ENCODE results near the gene KDM4B. TPM values are rescaled to one million over a fixed set of nuclear protein-coding genes. Genes with fewer than 3 reads are reported as not detected.

The KDM4B gene
- total RNA-seq, 1 experiment from 2014 or later: 43.7 TPM

DNA sequence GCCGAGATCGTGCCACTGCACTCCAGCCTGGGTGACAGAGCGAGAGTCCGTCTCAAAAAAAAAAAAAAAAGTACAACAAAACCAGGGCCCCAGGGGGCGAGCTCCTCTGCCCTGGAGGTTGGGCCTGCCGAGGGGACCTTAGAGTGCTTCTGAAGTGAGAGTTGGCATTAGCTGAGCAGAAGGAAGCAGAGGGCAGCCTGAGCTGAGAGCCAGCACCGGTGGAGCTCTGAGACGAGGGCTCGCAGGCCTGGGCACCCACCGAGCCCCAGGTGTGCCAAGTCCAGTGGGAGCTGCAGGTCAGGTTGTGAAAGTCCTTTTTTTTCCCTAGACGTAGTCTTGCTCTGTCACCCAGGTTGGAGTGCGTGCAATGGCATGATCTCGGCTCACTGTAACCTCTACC is 46.0 kb downstream of the KDM4B start:
- Histone ChIP-seq H3K9me3 (ENCODE audit: control insufficient read depth, low read depth, low read length) (no peaks in the 10 kb centered on the region), H3K4me1 (ENCODE audit: insufficient read depth, low read length) (no peaks in the 10 kb centered on the region), H4K20me1 (ENCODE audit: control insufficient read depth, insufficient read depth, insufficient read length) (peaks cover 2% of the 10 kb centered on the region), H3K9ac (ENCODE audit: extremely low read depth, insufficient read length, low read length) (no peak overlapping the region), H4K5ac (ENCODE audit: insufficient read length, low read depth, low read length) (no peak overlapping the region), H3K23ac (ENCODE audit: insufficient read length, low read depth, low read length) (no peak overlapping the region), H4K91ac (ENCODE audit: insufficient read length, low read depth, low read length) (no peak overlapping the region), H2BK12ac (ENCODE audit: insufficient read length, low read depth, low read length) (no peak overlapping the region), H3K23me2 (ENCODE audit: insufficient read length, low read depth, low read length, poor library complexity, severe bottlenecking) (no peaks in the 10 kb centered on the region), H4K8ac (replicated peaks; ENCODE audit: insufficient read length, low read depth, low read length) (no peak overlapping the region), H2BK120ac (ENCODE audit: low read depth, low read length, poor library complexity, severe bottlenecking) (no peak overlapping the region), H3K27me3 (ENCODE audit: insufficient read depth, low read length) (no peaks in the 10 kb centered on the region), H3K4ac (ENCODE audit: low read depth, low read length) (no peak overlapping the region), H3K27ac (ENCODE audit: insufficient read length, low read depth, low read length) (no peak overlapping the region), H2BK5ac (ENCODE audit: insufficient read length, low read length) (no peak overlapping the region), H3T11ph (ENCODE audit: low read length) (no peak overlapping the region), H2BK20ac (ENCODE audit: low read depth, low read length, poor library complexity, severe bottlenecking) (no peak overlapping the region), H3K18ac (ENCODE audit: insufficient read length, low read depth, low read length) (no peak overlapping the region), H2BK15ac (ENCODE audit: low read depth, low read length) (no peak overlapping the region), H3K56ac (ENCODE audit: insufficient read length, low read depth, low read length) (no peak overlapping the region), H2AK5ac (ENCODE audit: insufficient read length, low read length) (no peak overlapping the region), H2AFZ (ENCODE audit: low read length) (no peak overlapping the region), H3K4me2 (ENCODE audit: insufficient read depth, insufficient read length, low read length) (no peak overlapping the region), H3K14ac (ENCODE audit: insufficient read depth, low read length) (no peak overlapping the region), H3K79me1 (ENCODE audit: insufficient read depth, low read depth, low read length, poor library complexity, severe bottlenecking) (peaks cover 5% of the 10 kb centered on the region), H3K79me2 (ENCODE audit: insufficient read depth, low read length) (peaks cover 4% of the 10 kb centered on the region; the same call in 1 of the 2 replicates)
- 0 out of 5 replicates have a peak, but pooled peaks cover 0 to 2% of the 10 kb centered on the region in 2 experiments for H3K9me3 Mint-ChIP-seq
- H3K36me3 Mint-ChIP-seq (ENCODE audit: insufficient read depth in 1 of 3, low read depth in 3 of 3): peaks cover 0 to 9% (median 5%) of the 10 kb centered on the region in 3 experiments; a peak in 3 of 7 replicates
- TF ChIP-seq, protein P1, sequence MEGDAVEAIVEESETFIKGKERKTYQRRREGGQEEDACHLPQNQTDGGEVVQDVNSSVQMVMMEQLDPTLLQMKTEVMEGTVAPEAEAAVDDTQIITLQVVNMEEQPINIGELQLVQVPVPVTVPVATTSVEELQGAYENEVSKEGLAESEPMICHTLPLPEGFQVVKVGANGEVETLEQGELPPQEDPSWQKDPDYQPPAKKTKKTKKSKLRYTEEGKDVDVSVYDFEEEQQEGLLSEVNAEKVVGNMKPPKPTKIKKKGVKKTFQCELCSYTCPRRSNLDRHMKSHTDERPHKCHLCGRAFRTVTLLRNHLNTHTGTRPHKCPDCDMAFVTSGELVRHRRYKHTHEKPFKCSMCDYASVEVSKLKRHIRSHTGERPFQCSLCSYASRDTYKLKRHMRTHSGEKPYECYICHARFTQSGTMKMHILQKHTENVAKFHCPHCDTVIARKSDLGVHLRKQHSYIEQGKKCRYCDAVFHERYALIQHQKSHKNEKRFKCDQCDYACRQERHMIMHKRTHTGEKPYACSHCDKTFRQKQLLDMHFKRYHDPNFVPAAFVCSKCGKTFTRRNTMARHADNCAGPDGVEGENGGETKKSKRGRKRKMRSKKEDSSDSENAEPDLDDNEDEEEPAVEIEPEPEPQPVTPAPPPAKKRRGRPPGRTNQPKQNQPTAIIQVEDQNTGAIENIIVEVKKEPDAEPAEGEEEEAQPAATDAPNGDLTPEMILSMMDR (conservative IDR thresholded peaks at IDR 0.05): no peak
- no peaks in the 10 kb centered on the region for H3K27me3 Mint-ChIP-seq (ENCODE audit: low read depth)
- no peaks in the 10 kb centered on the region; a peak in 1 of 4 replicates for H3K4me1 Mint-ChIP-seq
- no CpG with 5 or more reads among the region's 13 CpGs for WGBS (ENCODE audit: extremely low coverage, insufficient read length, low lambda C conversion rate)
- no peak for DNase-seq
- H3K4me3 Mint-ChIP-seq: no peak overlapping the region
- H3K27ac Mint-ChIP-seq: no peak overlapping the region
